Heart left ventricle (tissue), 13 donors: Measurements from ENCODE around the gene KDM4B.

ENCODE experiments used
- POLR2A ChIP-seq, 2 donors: fragments of 450-650 bp; IDR thresholded peaks; one replicate each; pipeline ENCODE4 v1.6.1; 2017; ENCODE audit warnings: antibody characterized with exemption in 2 of 2, mild to moderate bottlenecking in 2 of 2, moderate library complexity in 2 of 2
- TF ChIP-seq, protein P1 (sequence below), 12 donors: fragments of 200-600 bp; sonication (generic) in 4 of 12; IDR thresholded peaks; one replicate each; pipeline versions ENCODE4 v1.5.0 to v1.8.0; 2018 to 2022; ENCODE audit warnings: antibody characterized with exemption in 12 of 12, mild to moderate bottlenecking in 5 of 12
- donor health status: ischemic (EF 13 %, LVEDD 7.1; RV severe dilation, severe dysfunction).
- donor health status: DM: no; HTN: yes; CAD: no.
- donor health status: DM: no; HTN: no; CAD: no.
- donor health status: ischemic (EF 25% LVEDD 6.9; RV normal size, moderate dysfunction).
- donor health status: ischemic (EF 25% LVEDD 5.7; RV mildly dilated, moderate dysfunction).
- donor health status: ischemic (EF 35%, LVEDD 5.7; RV mildly dilated, moderate dysfunction).
- donor health status: nonischemic (EF 11% LVEDD 7.7; RV severe dilation, severe dysfunction).
- donor health status: DM: yes; HTN: yes; CAD: no.
- donor health status: PGD.
- donor health status: ischemic (EF 29% LVEDD 5.4; RV normal size, mild dysfunction).
- donor health status: nonischemic (EF 23%, LVEDD 6.1; RV moderate dilation, normal function).

DNA sequence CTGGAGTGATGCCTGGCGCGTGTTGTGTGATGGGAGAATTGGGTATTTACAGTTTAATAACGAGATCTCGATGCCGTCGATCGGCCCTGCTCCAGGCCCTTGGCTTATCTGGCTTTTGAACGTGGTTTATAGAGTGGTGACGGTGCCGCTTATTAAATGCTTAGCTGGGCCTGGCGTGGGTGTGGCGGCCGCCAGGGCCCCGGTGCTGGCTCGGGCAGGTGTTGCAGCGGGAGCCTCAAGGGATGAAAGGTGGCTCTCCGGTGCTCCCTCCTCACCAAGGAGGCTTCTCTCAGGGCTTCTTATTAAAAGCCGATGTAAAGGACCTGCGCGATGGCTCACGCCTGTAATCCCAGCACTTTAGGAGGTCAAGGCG, 173.8 kb downstream of the KDM4B start:
- TF ChIP-seq, protein P1, sequence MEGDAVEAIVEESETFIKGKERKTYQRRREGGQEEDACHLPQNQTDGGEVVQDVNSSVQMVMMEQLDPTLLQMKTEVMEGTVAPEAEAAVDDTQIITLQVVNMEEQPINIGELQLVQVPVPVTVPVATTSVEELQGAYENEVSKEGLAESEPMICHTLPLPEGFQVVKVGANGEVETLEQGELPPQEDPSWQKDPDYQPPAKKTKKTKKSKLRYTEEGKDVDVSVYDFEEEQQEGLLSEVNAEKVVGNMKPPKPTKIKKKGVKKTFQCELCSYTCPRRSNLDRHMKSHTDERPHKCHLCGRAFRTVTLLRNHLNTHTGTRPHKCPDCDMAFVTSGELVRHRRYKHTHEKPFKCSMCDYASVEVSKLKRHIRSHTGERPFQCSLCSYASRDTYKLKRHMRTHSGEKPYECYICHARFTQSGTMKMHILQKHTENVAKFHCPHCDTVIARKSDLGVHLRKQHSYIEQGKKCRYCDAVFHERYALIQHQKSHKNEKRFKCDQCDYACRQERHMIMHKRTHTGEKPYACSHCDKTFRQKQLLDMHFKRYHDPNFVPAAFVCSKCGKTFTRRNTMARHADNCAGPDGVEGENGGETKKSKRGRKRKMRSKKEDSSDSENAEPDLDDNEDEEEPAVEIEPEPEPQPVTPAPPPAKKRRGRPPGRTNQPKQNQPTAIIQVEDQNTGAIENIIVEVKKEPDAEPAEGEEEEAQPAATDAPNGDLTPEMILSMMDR (IDR thresholded peaks at IDR 0.05) = no peak
- no peak for TF ChIP-seq POLR2A (IDR thresholded peaks at IDR 0.05)
